GM12878 (cell line): ENCODE results near the gene EVI2B.

Experiments used
- CBFB ChIP-seq: IDR thresholded peaks from 2 replicates; pipeline ENCODE4 v1.6.1; 2016; ENCODE audit warnings: antibody characterized with exemption, low read depth
- CREM ChIP-seq: IDR thresholded peaks from 2 replicates; pipeline ENCODE4 v1.6.1; 2014; ENCODE audit warnings: antibody characterized with exemption, low read depth
- EZH2 ChIP-seq: IDR thresholded peaks from 2 replicates; pipeline ENCODE4 v1.6.1; 2012; ENCODE audit warnings: low read depth, mild to moderate bottlenecking, control low read depth, inconsistent platforms, low read length, borderline replicate concordance; ENCODE audit not compliant: control insufficient read depth
- HDAC2 ChIP-seq: fragments of 200-600 bp; sonication (generic); IDR thresholded peaks from 2 replicates; pipeline ENCODE4 v1.6.1; 2017
- NFYB ChIP-seq: IDR thresholded peaks from 2 replicates; pipeline ENCODE4 v1.6.1; 2011; ENCODE audit warnings: low read depth, mild to moderate bottlenecking, low read length, improper control_type of control experiment, moderate library complexity; ENCODE audit not compliant: insufficient read depth
- POLR2AphosphoS5 ChIP-seq: IDR thresholded peaks from 2 replicates; pipeline ENCODE4 v1.6.1; 2011; ENCODE audit warnings: mild to moderate bottlenecking, low read length, inconsistent platforms
- ZNF274 ChIP-seq: IDR thresholded peaks from one replicate; pipeline ENCODE4 v1.8.0; 2011; ENCODE audit not compliant: insufficient read length, insufficient read depth
- TF ChIP-seq, protein P1 (sequence below): fragments of 450-650 bp; IDR thresholded peaks from 2 replicates; pipeline ENCODE4 v1.6.1; 2018; ENCODE audit warnings: borderline replicate concordance, mild to moderate bottlenecking; ENCODE audit not compliant: partially characterized antibody
- TF ChIP-seq, protein P2 (sequence below), 3 experiments: IDR thresholded peaks in 2 of 3; conservative IDR thresholded peaks in 1 of 3; 2 replicates each; pipeline ENCODE4 v1.5.1; 2011; ENCODE audit warnings: low read depth in 3 of 3, low read length in 3 of 3, mild to moderate bottlenecking in 3 of 3, control low read depth in 2 of 3, moderate library complexity in 2 of 3, inconsistent platforms in 1 of 3, mixed read lengths in 1 of 3; ENCODE audit not compliant: control insufficient read depth in 2 of 3, insufficient read depth in 1 of 3; ENCODE audit errors: extremely low read depth in 1 of 3

DNA sequence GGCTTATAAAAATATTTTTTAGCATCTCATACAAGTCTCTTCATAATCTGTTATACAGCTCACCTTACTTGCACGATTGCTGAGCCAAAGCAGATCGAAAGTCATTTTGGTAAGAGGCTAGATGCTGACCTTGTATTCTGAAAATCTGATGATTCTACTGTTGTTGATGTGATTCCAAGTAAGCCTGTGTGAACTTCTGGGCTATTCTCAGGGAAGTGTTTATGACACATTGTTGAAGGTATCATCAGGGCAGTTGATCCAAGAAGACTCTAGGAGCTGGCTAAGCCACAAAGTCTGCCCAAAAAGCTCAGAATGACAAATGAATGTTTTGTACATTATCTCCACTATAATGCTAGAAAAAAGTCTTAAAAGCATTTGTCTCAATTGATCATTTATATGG lies 32.8 kb downstream of the EVI2B start:
- TF ChIP-seq HDAC2 (no peak), ZNF274 (no peak), NFYB (no peak), CBFB (no peak), CREM (no peak), POLR2AphosphoS5 (no peak), EZH2 (no peak)
- TF ChIP-seq, protein P1, sequence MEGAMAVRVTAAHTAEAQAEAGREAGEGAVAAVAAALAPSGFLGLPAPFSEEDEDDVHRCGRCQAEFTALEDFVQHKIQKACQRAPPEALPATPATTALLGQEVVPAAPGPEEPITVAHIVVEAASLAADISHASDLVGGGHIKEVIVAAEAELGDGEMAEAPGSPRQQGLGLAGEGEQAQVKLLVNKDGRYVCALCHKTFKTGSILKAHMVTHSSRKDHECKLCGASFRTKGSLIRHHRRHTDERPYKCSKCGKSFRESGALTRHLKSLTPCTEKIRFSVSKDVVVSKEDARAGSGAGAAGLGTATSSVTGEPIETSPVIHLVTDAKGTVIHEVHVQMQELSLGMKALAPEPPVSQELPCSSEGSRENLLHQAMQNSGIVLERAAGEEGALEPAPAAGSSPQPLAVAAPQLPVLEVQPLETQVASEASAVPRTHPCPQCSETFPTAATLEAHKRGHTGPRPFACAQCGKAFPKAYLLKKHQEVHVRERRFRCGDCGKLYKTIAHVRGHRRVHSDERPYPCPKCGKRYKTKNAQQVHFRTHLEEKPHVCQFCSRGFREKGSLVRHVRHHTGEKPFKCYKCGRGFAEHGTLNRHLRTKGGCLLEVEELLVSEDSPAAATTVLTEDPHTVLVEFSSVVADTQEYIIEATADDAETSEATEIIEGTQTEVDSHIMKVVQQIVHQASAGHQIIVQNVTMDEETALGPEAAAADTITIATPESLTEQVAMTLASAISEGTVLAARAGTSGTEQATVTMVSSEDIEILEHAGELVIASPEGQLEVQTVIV, result no peak
- TF ChIP-seq, protein P2, sequence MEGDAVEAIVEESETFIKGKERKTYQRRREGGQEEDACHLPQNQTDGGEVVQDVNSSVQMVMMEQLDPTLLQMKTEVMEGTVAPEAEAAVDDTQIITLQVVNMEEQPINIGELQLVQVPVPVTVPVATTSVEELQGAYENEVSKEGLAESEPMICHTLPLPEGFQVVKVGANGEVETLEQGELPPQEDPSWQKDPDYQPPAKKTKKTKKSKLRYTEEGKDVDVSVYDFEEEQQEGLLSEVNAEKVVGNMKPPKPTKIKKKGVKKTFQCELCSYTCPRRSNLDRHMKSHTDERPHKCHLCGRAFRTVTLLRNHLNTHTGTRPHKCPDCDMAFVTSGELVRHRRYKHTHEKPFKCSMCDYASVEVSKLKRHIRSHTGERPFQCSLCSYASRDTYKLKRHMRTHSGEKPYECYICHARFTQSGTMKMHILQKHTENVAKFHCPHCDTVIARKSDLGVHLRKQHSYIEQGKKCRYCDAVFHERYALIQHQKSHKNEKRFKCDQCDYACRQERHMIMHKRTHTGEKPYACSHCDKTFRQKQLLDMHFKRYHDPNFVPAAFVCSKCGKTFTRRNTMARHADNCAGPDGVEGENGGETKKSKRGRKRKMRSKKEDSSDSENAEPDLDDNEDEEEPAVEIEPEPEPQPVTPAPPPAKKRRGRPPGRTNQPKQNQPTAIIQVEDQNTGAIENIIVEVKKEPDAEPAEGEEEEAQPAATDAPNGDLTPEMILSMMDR (IDR thresholded peaks at IDR 0.05 in 2 of 3, conservative IDR thresholded peaks at IDR 0.05 in 1 of 3; ENCODE audit: control insufficient read depth in 2 of 3, extremely low read depth in 1 of 3, insufficient read depth in 1 of 3, low read depth in 3 of 3, low read length in 3 of 3), result no peak
